GM12878 (cell line): Measurements from ENCODE around the gene ARAP1.

ENCODE experiments used
- BCLAF1 ChIP-seq: fragments of 450-650 bp; IDR thresholded peaks from 2 replicates; pipeline ENCODE4 v1.6.1; 2017; ENCODE audit warnings: antibody characterized with exemption, mild to moderate bottlenecking, moderate library complexity
- CEBPB ChIP-seq, 2 experiments: fragments of 150-350 bp in 1 of 2; IDR thresholded peaks; 2 replicates each; pipeline ENCODE4 v1.6.1; 2012 to 2014; ENCODE audit warnings: low read depth in 2 of 2, low read length in 2 of 2, borderline replicate concordance in 1 of 2, inconsistent platforms in 1 of 2
- CTCF ChIP-seq, 3 experiments: IDR thresholded peaks in 2 of 3; conservative IDR thresholded peaks in 1 of 3; 2 replicates each; pipeline ENCODE4 v1.5.1; 2011; ENCODE audit warnings: low read depth in 3 of 3, low read length in 3 of 3, mild to moderate bottlenecking in 3 of 3, control low read depth in 2 of 3, moderate library complexity in 2 of 3, inconsistent platforms in 1 of 3, mixed read lengths in 1 of 3; ENCODE audit not compliant: control insufficient read depth in 2 of 3, insufficient read depth in 1 of 3; ENCODE audit errors: extremely low read depth in 1 of 3
- ESRRA ChIP-seq: IDR thresholded peaks from 2 replicates; pipeline ENCODE4 v1.6.1; 2012; ENCODE audit warnings: mild to moderate bottlenecking, low read length, improper control_type of control experiment
- HDAC2 ChIP-seq: fragments of 200-600 bp; sonication (generic); IDR thresholded peaks from 2 replicates; pipeline ENCODE4 v1.6.1; 2017
- RB1 ChIP-seq: fragments of 450-650 bp; formaldehyde crosslinking; IDR thresholded peaks from 2 replicates; pipeline ENCODE4 v1.6.1; 2017; ENCODE audit warnings: mild to moderate bottlenecking, borderline replicate concordance
- SP1 ChIP-seq: IDR thresholded peaks from one replicate; pipeline ENCODE4 v1.6.1; 2011; ENCODE audit warnings: low read depth, low read length
- YY1 ChIP-seq: IDR thresholded peaks from 2 replicates; pipeline ENCODE4 v1.6.1; 2011; ENCODE audit warnings: low read depth, mild to moderate bottlenecking, low read length
- ZNF687 ChIP-seq: fragments of 450-650 bp; IDR thresholded peaks from 2 replicates; pipeline ENCODE4 v1.6.1; 2017; ENCODE audit warnings: mild to moderate bottlenecking, moderate library complexity

- TF ChIP-seq YY1 (no peak), BCLAF1 (no peak), CTCF (IDR thresholded peaks at IDR 0.05 in 2 of 3, conservative IDR thresholded peaks at IDR 0.05 in 1 of 3; ENCODE audit: control insufficient read depth in 2 of 3, extremely low read depth in 1 of 3, insufficient read depth in 1 of 3, low read depth in 3 of 3, low read length in 3 of 3) (no peak), HDAC2 (no peak), ZNF687 (no peak), RB1 (no peak), ESRRA (no peak), SP1 (no peak), CEBPB (IDR thresholded peaks at IDR 0.05; ENCODE audit: borderline replicate concordance in 1 of 2, low read depth in 2 of 2, low read length in 2 of 2) (no peak)
Measured at GRCh38 chr11:72774499-72774898, 22.3 kb upstream of the ARAP1 start.
